OCI-LY1 (cell line): Measurements from ENCODE around the gene ZNF189.

ENCODE experiments used
- EZH2 ChIP-seq: fragments of 200-600 bp; sonication (generic), shearing (Covaris generic); IDR thresholded peaks from 2 replicates; pipeline ENCODE4 v1.8.0; 2017; ENCODE audit warnings: borderline replicate concordance, mixed run types, mild to moderate bottlenecking, antibody characterized with exemption, low read length, moderate library complexity, mixed read lengths
- TF ChIP-seq, protein P1 (sequence below): fragments of 200-600 bp; sonication (generic), shearing (Covaris generic); IDR thresholded peaks from 2 replicates; pipeline ENCODE4 v1.5.1; 2017; ENCODE audit warnings: mild to moderate bottlenecking, antibody characterized with exemption, low read length, moderate library complexity, mixed read lengths

GRCh38 chr9:101399643-101399970 lies 956 bp downstream of the ZNF189 start:
- TF ChIP-seq EZH2: no peak
- TF ChIP-seq, protein P1, sequence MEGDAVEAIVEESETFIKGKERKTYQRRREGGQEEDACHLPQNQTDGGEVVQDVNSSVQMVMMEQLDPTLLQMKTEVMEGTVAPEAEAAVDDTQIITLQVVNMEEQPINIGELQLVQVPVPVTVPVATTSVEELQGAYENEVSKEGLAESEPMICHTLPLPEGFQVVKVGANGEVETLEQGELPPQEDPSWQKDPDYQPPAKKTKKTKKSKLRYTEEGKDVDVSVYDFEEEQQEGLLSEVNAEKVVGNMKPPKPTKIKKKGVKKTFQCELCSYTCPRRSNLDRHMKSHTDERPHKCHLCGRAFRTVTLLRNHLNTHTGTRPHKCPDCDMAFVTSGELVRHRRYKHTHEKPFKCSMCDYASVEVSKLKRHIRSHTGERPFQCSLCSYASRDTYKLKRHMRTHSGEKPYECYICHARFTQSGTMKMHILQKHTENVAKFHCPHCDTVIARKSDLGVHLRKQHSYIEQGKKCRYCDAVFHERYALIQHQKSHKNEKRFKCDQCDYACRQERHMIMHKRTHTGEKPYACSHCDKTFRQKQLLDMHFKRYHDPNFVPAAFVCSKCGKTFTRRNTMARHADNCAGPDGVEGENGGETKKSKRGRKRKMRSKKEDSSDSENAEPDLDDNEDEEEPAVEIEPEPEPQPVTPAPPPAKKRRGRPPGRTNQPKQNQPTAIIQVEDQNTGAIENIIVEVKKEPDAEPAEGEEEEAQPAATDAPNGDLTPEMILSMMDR: no peak
